WTC11 (cell line): ENCODE results near the gene SAMD10. TPM values are rescaled to one million over a fixed set of nuclear protein-coding genes. Genes with fewer than 3 reads are reported as not detected.

Source experiments
- ATAC-seq: fragments of 200-7000 bp; cut with Tn5 transposase; 2 replicates; pipeline ENCODE4 v1.10.0; 2021; ENCODE audit warnings: mild to moderate bottlenecking, moderate library complexity
- CTCF ChIA-PET: fragments of 300-600 bp; sonication (Branson Sonifier 250); formaldehyde crosslinking; loops from one replicate; lab custom pipeline; 2021; ENCODE audit warnings: antibody characterized with exemption; lab: Charles Lee
- POLR2A ChIA-PET: fragments of 350-600 bp; sonication (Branson Sonifier 250); formaldehyde crosslinking; loops from one replicate; lab custom pipeline; 2021; ENCODE audit warnings: antibody characterized with exemption; lab: Charles Lee
- DNase-seq: peaks from one replicate; pipeline ENCODE4 v3.0.0; 2021; ENCODE audit warnings: low spot score
- H3K27ac Mint-ChIP-seq: 2 replicates; pipeline ENCODE4 v1.8.0; 2021; ENCODE audit warnings: mixed read lengths
- H3K27me3 Mint-ChIP-seq: 2 replicates; pipeline ENCODE4 v1.8.0; 2021; ENCODE audit warnings: low read depth, mild to moderate bottlenecking, moderate library complexity, mixed read lengths
- H3K36me3 Mint-ChIP-seq: 2 replicates; pipeline ENCODE4 v1.8.0; 2021; ENCODE audit warnings: mixed read lengths
- H3K4me1 Mint-ChIP-seq: 2 replicates; pipeline ENCODE4 v1.8.0; 2022; ENCODE audit warnings: mixed read lengths
- H3K4me3 Mint-ChIP-seq: 2 replicates; pipeline ENCODE4 v1.8.0; 2021; ENCODE audit warnings: mild to moderate bottlenecking, moderate library complexity, mixed read lengths
- H3K9me3 Mint-ChIP-seq: 2 replicates; pipeline ENCODE4 v1.8.0; 2021; ENCODE audit warnings: mixed read lengths
- CDX4 ChIP-seq: fragments of 250-450 bp; sonication (Bioruptor Pico); IDR thresholded peaks from 2 replicates; pipeline ENCODE4 v1.9.0; 2021; ENCODE audit warnings: moderate library complexity, mild to moderate bottlenecking, inconsistent platforms, borderline replicate concordance
- CREB1 ChIP-seq: sonication (generic); formaldehyde crosslinking; IDR thresholded peaks from 2 replicates; pipeline ENCODE4 v1.8.0; 2023; ENCODE audit warnings: mild to moderate bottlenecking, missing genetic modification reagents
- E2F1 ChIP-seq: sonication (generic); formaldehyde crosslinking; IDR thresholded peaks from 2 replicates; pipeline ENCODE4 v1.8.0; 2022; ENCODE audit warnings: mild to moderate bottlenecking, missing genetic modification reagents
- ERG ChIP-seq: fragments of 250-450 bp; sonication (Bioruptor Pico); IDR thresholded peaks from 2 replicates; pipeline ENCODE4 v1.8.0; 2021; ENCODE audit warnings: mild to moderate bottlenecking
- FOXP1 ChIP-seq: sonication (generic); formaldehyde crosslinking; IDR thresholded peaks from 2 replicates; pipeline ENCODE4 v1.8.0; 2022; ENCODE audit warnings: missing genetic modification reagents, mild to moderate bottlenecking, moderate library complexity, borderline replicate concordance
- IRF2 ChIP-seq: sonication (generic); formaldehyde crosslinking; IDR thresholded peaks from 2 replicates; pipeline ENCODE4 v1.8.0; 2022; ENCODE audit warnings: low read depth, missing genetic modification reagents, borderline replicate concordance
- JAZF1 ChIP-seq: fragments of 250-450 bp; sonication (Bioruptor Pico); IDR thresholded peaks from 2 replicates; pipeline ENCODE4 v1.9.0; 2021; ENCODE audit warnings: moderate library complexity, mild to moderate bottlenecking, inconsistent platforms
- MLX ChIP-seq: sonication (generic); formaldehyde crosslinking; IDR thresholded peaks from 2 replicates; pipeline ENCODE4 v1.8.1; 2023; ENCODE audit warnings: mild to moderate bottlenecking, missing genetic modification reagents, moderate library complexity
- NFATC4 ChIP-seq: fragments of 250-450 bp; sonication (Bioruptor Pico); IDR thresholded peaks from 2 replicates; pipeline ENCODE4 v1.9.0; 2021; ENCODE audit warnings: mild to moderate bottlenecking
- PREB ChIP-seq: sonication (generic); formaldehyde crosslinking; IDR thresholded peaks from 2 replicates; pipeline ENCODE4 v1.8.1; 2022; ENCODE audit warnings: mild to moderate bottlenecking, missing genetic modification reagents, moderate library complexity, borderline replicate concordance
- SOX15 ChIP-seq: fragments of 250-450 bp; sonication (Bioruptor Pico); IDR thresholded peaks from 2 replicates; pipeline ENCODE4 v1.9.0; 2021; ENCODE audit warnings: mild to moderate bottlenecking
- TEAD4 ChIP-seq: sonication (generic); formaldehyde crosslinking; IDR thresholded peaks from 2 replicates; pipeline ENCODE4 v1.8.0; 2022; ENCODE audit warnings: mild to moderate bottlenecking, missing genetic modification reagents
- USF2 ChIP-seq: sonication (generic); formaldehyde crosslinking; IDR thresholded peaks from 2 replicates; pipeline ENCODE4 v1.8.1; 2023; ENCODE audit warnings: mild to moderate bottlenecking, missing genetic modification reagents, moderate library complexity
- ZBTB43 ChIP-seq: sonication (generic); formaldehyde crosslinking; IDR thresholded peaks from 2 replicates; pipeline ENCODE4 v1.8.1; 2023; ENCODE audit warnings: mild to moderate bottlenecking, missing genetic modification reagents
- ZMAT4 ChIP-seq: fragments of 250-450 bp; sonication (Bioruptor Pico); IDR thresholded peaks from 2 replicates; pipeline ENCODE4 v1.9.0; 2021; ENCODE audit warnings: mild to moderate bottlenecking
- ZNF219 ChIP-seq: sonication (generic); formaldehyde crosslinking; IDR thresholded peaks from 2 replicates; pipeline ENCODE4 v1.8.0; 2023; ENCODE audit warnings: missing genetic modification reagents, mild to moderate bottlenecking, borderline replicate concordance
- ZNF281 ChIP-seq: sonication (generic); formaldehyde crosslinking; IDR thresholded peaks from 2 replicates; pipeline ENCODE4 v1.8.0; 2023; ENCODE audit warnings: mild to moderate bottlenecking, missing genetic modification reagents
- ZNF416 ChIP-seq: fragments of 250-450 bp; sonication (Bioruptor Pico); IDR thresholded peaks from 2 replicates; pipeline ENCODE4 v1.9.0; 2021; ENCODE audit warnings: mild to moderate bottlenecking, inconsistent platforms
- ZNF671 ChIP-seq: fragments of 250-450 bp; sonication (Bioruptor Pico); IDR thresholded peaks from 2 replicates; pipeline ENCODE4 v1.8.0; 2021; ENCODE audit warnings: mild to moderate bottlenecking
- total RNA-seq: library from RNA; stranded (reverse); gene quantifications from 3 replicates; pipeline ENCODE4 v1.2.3, GENCODE V29; 2021

The SAMD10 gene
- total RNA-seq, 1 experiment from 2014 or later: 6.2 TPM

- no peak overlapping the region for H3K4me3 Mint-ChIP-seq
- peak overlapping the region; percentile 69; the same call in 1 of the 2 replicates for H3K27ac Mint-ChIP-seq
- no peak for TF ChIP-seq ZNF281 (CRISPR knock-in tag)
- TF ChIP-seq, all 79 proteins: peak for 0
- ATAC-seq (no peak), DNase-seq (no peak)
- no peaks in the 10 kb centered on the region for H3K27me3 Mint-ChIP-seq
- CTCF ChIA-PET: interaction anchor here (1.6 kb wide), 1 partner anchor 151 kb away, joined by 3 read pairs; no protein-coding TSS in a partner anchor
- no peaks in the 10 kb centered on the region for H3K9me3 Mint-ChIP-seq
- peaks cover 29% of the 10 kb centered on the region for H3K36me3 Mint-ChIP-seq
- H3K4me1 Mint-ChIP-seq: no peaks in the 10 kb centered on the region
- POLR2A ChIA-PET: no interaction called here
Measured at GRCh38 chr20:63926298-63926697, 53.1 kb downstream of the SAMD10 start.

- Mint-ChIP-seq H3K4me1 (no peaks in the 10 kb centered on the region), H3K36me3 (peaks cover 14% of the 10 kb centered on the region), H3K27me3 (no peaks in the 10 kb centered on the region), H3K4me3 (no peak overlapping the region), H3K9me3 (no peaks in the 10 kb centered on the region), H3K27ac (0 out of 2 replicates have a peak overlapping the region, but pooled peaks have one; percentile 38)
- DNase-seq (no peak), ATAC-seq (no peak)
- ChIA-PET CTCF (interaction anchor here (0.6 to 1.0 kb wide), 2 partner anchors 50 to 149 kb away, joined by 3 to 6 read pairs; no protein-coding TSS in a partner anchor), POLR2A (no interaction called here)
- TF ChIP-seq ZNF416 (CRISPR knock-in tag) (no peak), MLX (CRISPR knock-in tag) (no peak), CDX4 (CRISPR knock-in tag) (no peak), ZNF219 (CRISPR knock-in tag) (no peak), TEAD4 (no peak), SOX15 (CRISPR knock-in tag) (no peak), CREB1 (CRISPR knock-in tag) (no peak), ZBTB43 (CRISPR knock-in tag) (no peak), ZMAT4 (CRISPR knock-in tag) (no peak), ERG (CRISPR knock-in tag) (no peak), ZNF671 (CRISPR knock-in tag) (no peak), PREB (CRISPR knock-in tag) (no peak), JAZF1 (CRISPR knock-in tag) (no peak), NFATC4 (CRISPR knock-in tag) (no peak), E2F1 (CRISPR knock-in tag) (no peak), IRF2 (CRISPR knock-in tag) (no peak), USF2 (CRISPR knock-in tag) (no peak), FOXP1 (CRISPR knock-in tag) (no peak)
Measured at GRCh38 chr20:63924241-63924640, 55.2 kb downstream of the SAMD10 start.
